ENCODE data around the gene THSD1.

- TF ChIP-seq CTCF (optimal IDR thresholded peaks at IDR 0.05 in 1 of 3, IDR thresholded peaks at IDR 0.05 in 1 of 3, conservative IDR thresholded peaks at IDR 0.05 in 1 of 3; ENCODE audit: extremely low read depth in 1 of 3, insufficient read depth in 2 of 3, low read length in 3 of 3) (no peak), EZH2 (IDR thresholded peaks at IDR 0.05; ENCODE audit: low read length) (no peak)
Measured at GRCh38 chr13:52447815-52448552, 42.0 kb upstream of the THSD1 start.
